ENCODE results near the gene SRP14. TPM values are rescaled to one million over a fixed set of nuclear protein-coding genes. Genes with fewer than 3 reads are reported as not detected.

Gene SRP14
- total RNA-seq, 1 experiment from 2014 or later: 168 TPM

- ChIA-PET CTCF (no interaction called here), POLR2A (no interaction called here), RAD21 (ENCODE audit: low non-redundant PET in 1 of 2, low total read pairs in 2 of 2, uncharacterized antibody in 2 of 2, unreplicated experiment in 2 of 2) (no interaction called here)
- Histone ChIP-seq H4K20me1 (ENCODE audit: insufficient read depth) (no peaks in the 10 kb centered on the region), H3K4me1 (ENCODE audit: control insufficient read depth in 1 of 2, insufficient read depth in 2 of 2, low read length in 2 of 2) (no peaks in the 10 kb centered on the region; a peak in 1 of 4 replicates), H3K79me2 (ENCODE audit: insufficient read depth, low read length) (no peaks in the 10 kb centered on the region), H3K4me3 (replicated peaks in 1 of 2; ENCODE audit: low read depth in 1 of 2, low read length in 2 of 2) (no peak overlapping the region), H3K9me3 (ENCODE audit: control insufficient read depth in 1 of 2, insufficient read depth in 1 of 2, low read depth in 1 of 2, low read length in 2 of 2) (no peaks in the 10 kb centered on the region), H3K27ac (ENCODE audit: low read depth, low read length) (no peak overlapping the region), H3K4me2 (ENCODE audit: low read length) (no peak overlapping the region), H3K9ac (ENCODE audit: low read length) (no peak overlapping the region), H2AFZ (ENCODE audit: low read depth, low read length, poor library complexity, severe bottlenecking) (no peak overlapping the region), H3K27me3 (ENCODE audit: insufficient read depth, low read length) (no peaks in the 10 kb centered on the region), H3K36me3 (ENCODE audit: control insufficient read depth in 1 of 2, insufficient read depth in 2 of 2, low read length in 2 of 2) (no peaks in the 10 kb centered on the region), H3K9me2 (ENCODE audit: insufficient read depth) (no peaks in the 10 kb centered on the region)
- ATAC-seq (no peak), DNase-seq (ENCODE audit: low read depth, low spot score) (no peak)
- TF ChIP-seq EZH2phosphoT487 (IDR thresholded peaks at IDR 0.05; ENCODE audit: borderline replicate concordance): no peak
- no peak for TF ChIP-seq YY1 (IDR thresholded peaks at IDR 0.05; ENCODE audit: extremely low read depth, insufficient replicate concordance, low read depth, low read length)
- no peak for TF ChIP-seq MAX (IDR thresholded peaks at IDR 0.05)
- TF ChIP-seq CBX3 (IDR thresholded peaks at IDR 0.05; ENCODE audit: low read depth): no peak
- no TSS peak for BruUV-seq (replicated peaks)
- intact Hi-C loops (cut with micrococcal nuclease): no loop called here
These were observed 16.8 kb upstream of the SRP14 start for GRCh38 chr15:40055576-40056293.

GRCh38 chr15:40054855-40055575 is 16.0 kb upstream of the SRP14 start:
- RAD21 ChIA-PET (ENCODE audit: low non-redundant PET in 1 of 2, low total read pairs in 2 of 2, uncharacterized antibody in 2 of 2, unreplicated experiment in 2 of 2): no interaction called here
- no peaks in the 10 kb centered on the region for H3K79me2 ChIP-seq (ENCODE audit: insufficient read depth, low read length)
- H3K27ac ChIP-seq (ENCODE audit: low read depth, low read length): no peak overlapping the region
- no peak overlapping the region for H3K4me2 ChIP-seq (ENCODE audit: low read length)
- H3K9me3 ChIP-seq (ENCODE audit: control insufficient read depth in 1 of 2, insufficient read depth in 1 of 2, low read depth in 1 of 2, low read length in 2 of 2): no peaks in the 10 kb centered on the region
- intact Hi-C loops (cut with micrococcal nuclease): no loop called here
- no peak overlapping the region for H3K4me3 ChIP-seq (replicated peaks in 1 of 2; ENCODE audit: low read depth in 1 of 2, low read length in 2 of 2)
- no peaks in the 10 kb centered on the region for H3K9me2 ChIP-seq (ENCODE audit: insufficient read depth)
- POLR2A ChIA-PET: no interaction called here
- no peaks in the 10 kb centered on the region for H3K27me3 ChIP-seq (ENCODE audit: insufficient read depth, low read length)
- CTCF ChIA-PET: no interaction called here
- H3K9ac ChIP-seq (ENCODE audit: low read length): no peak overlapping the region
- BruUV-seq (replicated peaks): no TSS peak
- no peaks in the 10 kb centered on the region; a peak in 1 of 4 replicates for H3K4me1 ChIP-seq (ENCODE audit: control insufficient read depth in 1 of 2, insufficient read depth in 2 of 2, low read length in 2 of 2)
- no peak overlapping the region for H2AFZ ChIP-seq (ENCODE audit: low read depth, low read length, poor library complexity, severe bottlenecking)
- ATAC-seq (no peak), DNase-seq (ENCODE audit: low read depth, low spot score) (no peak)
- H4K20me1 ChIP-seq (ENCODE audit: insufficient read depth): no peaks in the 10 kb centered on the region
- no peaks in the 10 kb centered on the region for H3K36me3 ChIP-seq (ENCODE audit: control insufficient read depth in 1 of 2, insufficient read depth in 2 of 2, low read length in 2 of 2)
- TF ChIP-seq CEBPB (IDR thresholded peaks at IDR 0.05; ENCODE audit: low read depth): no peak
- TF ChIP-seq MAX (IDR thresholded peaks at IDR 0.05): no peak
- no peak for TF ChIP-seq CTCF (IDR thresholded peaks at IDR 0.05 in 2 of 3, conservative IDR thresholded peaks at IDR 0.05 in 1 of 3; ENCODE audit: borderline replicate concordance in 1 of 3, insufficient read depth in 1 of 3, low read depth in 2 of 3, low read length in 2 of 3)
- no peak for TF ChIP-seq POLR2A (IDR thresholded peaks at IDR 0.05; ENCODE audit: borderline replicate concordance, extremely low read depth, insufficient read depth, insufficient read length)
- no peak for TF ChIP-seq REST (IDR thresholded peaks at IDR 0.05; ENCODE audit: low read depth)
- no peak for TF ChIP-seq ELF1 (IDR thresholded peaks at IDR 0.05; ENCODE audit: borderline replicate concordance, low read depth)
- no peak for TF ChIP-seq POLR2AphosphoS5 (IDR thresholded peaks at IDR 0.05; ENCODE audit: low read depth, low read length)
- TF ChIP-seq EGR1 (IDR thresholded peaks at IDR 0.05; ENCODE audit: low read depth): no peak
- no peak for TF ChIP-seq JUND (IDR thresholded peaks at IDR 0.05)
- TF ChIP-seq SP1 (IDR thresholded peaks at IDR 0.05; ENCODE audit: low read depth): no peak
- no peak for TF ChIP-seq EZH2 (IDR thresholded peaks at IDR 0.05)
